ENCODE measurements around the gene ALKBH4. TPM values are rescaled to one million over a fixed set of nuclear protein-coding genes. Genes with fewer than 3 reads are reported as not detected.

ALKBH4 gene
- total RNA-seq, 4 donors from 2014 or later = 7.3 to 31.7 (median 13.3) TPM

DNA sequence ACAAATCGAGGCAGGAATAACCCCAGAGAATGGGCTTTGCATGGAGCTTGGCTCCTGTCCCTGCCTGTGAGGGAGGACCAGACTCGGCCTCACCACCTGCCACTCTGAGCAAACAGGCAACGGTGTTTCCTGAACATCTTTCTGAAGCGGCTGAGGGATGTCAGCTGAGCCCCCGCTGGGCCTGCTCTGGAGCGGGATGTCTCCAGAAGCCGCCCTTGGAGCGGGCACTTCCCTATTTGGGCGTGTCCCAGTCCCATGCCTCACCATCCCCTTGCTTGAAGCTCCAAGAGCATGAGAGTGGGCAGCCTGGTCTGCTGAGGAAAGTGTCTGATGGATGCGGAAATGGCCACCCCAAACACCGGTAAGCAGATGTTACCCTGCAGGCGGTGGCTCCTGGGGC, 10.2 kb downstream of the ALKBH4 start:
- DNase-seq = no peak
- WGBS, 2 donors = 72 to 80% methylated on average over 1 to 2 of the region's 12 CpGs
- Histone ChIP-seq H3K36me3 (peaks cover 5 to 46% (median 23%) of the 10 kb centered on the region in 3 donors), H3K4me1 (peaks cover 0 to 7% (median 6%) of the 10 kb centered on the region in 3 donors), H3K27ac (no peak overlapping the region), H3K9me3 (no peaks in the 10 kb centered on the region), H3K4me3 (no peak overlapping the region), H3K27me3 (no peaks in the 10 kb centered on the region)
- intact Hi-C loops (cut with DNase I) = no loop called here
- no peak for TF ChIP-seq POLR2A (IDR thresholded peaks at IDR 0.05)
- TF ChIP-seq, protein P1, sequence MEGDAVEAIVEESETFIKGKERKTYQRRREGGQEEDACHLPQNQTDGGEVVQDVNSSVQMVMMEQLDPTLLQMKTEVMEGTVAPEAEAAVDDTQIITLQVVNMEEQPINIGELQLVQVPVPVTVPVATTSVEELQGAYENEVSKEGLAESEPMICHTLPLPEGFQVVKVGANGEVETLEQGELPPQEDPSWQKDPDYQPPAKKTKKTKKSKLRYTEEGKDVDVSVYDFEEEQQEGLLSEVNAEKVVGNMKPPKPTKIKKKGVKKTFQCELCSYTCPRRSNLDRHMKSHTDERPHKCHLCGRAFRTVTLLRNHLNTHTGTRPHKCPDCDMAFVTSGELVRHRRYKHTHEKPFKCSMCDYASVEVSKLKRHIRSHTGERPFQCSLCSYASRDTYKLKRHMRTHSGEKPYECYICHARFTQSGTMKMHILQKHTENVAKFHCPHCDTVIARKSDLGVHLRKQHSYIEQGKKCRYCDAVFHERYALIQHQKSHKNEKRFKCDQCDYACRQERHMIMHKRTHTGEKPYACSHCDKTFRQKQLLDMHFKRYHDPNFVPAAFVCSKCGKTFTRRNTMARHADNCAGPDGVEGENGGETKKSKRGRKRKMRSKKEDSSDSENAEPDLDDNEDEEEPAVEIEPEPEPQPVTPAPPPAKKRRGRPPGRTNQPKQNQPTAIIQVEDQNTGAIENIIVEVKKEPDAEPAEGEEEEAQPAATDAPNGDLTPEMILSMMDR (IDR thresholded peaks at IDR 0.05) = no peak

DNA sequence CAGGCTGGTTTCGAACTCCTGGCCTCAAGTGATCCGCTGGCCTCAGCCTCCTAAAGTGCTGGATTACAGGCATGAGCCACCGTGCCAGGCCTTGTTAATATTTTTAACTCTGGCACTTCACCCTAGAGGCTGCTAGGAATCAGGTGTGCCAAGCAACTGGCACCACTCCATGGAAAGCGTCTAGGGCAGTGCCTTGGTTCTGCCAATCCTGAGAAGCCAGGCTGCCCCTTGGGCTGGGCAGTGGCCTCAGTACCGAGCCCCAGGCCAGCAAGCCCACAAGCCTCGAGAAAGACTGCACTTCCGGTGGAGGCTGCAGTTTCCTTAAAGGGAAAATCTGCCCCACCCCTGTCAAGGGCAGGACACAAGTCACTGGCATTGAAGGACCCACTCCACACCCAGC, 11.3 kb downstream of the ALKBH4 start:
- Histone ChIP-seq H3K4me1 (peaks cover 0 to 7% (median 6%) of the 10 kb centered on the region in 3 donors), H3K36me3 (peaks cover 5 to 34% (median 19%) of the 10 kb centered on the region in 3 donors), H3K9me3 (no peaks in the 10 kb centered on the region), H3K27ac (no peak overlapping the region), H3K4me3 (no peak overlapping the region), H3K27me3 (no peaks in the 10 kb centered on the region)
- 38% methylated on average over 5 to 7 of the region's 7 CpGs for WGBS, 2 donors
- no peak for DNase-seq
- intact Hi-C loops (cut with DNase I) = no loop called here
- TF ChIP-seq, protein P1 (IDR thresholded peaks at IDR 0.05) = no peak
- TF ChIP-seq POLR2A (IDR thresholded peaks at IDR 0.05) = no peak

- H3K27me3 ChIP-seq = no peaks in the 10 kb centered on the region
- no peaks in the 10 kb centered on the region for H3K9me3 ChIP-seq
- no peak overlapping the region for H3K4me3 ChIP-seq
- no peak for DNase-seq
- peaks cover 0 to 7% (median 6%) of the 10 kb centered on the region in 3 donors for H3K4me1 ChIP-seq
- 86 to 92% methylated on average over 6 of the region's 6 CpGs for WGBS, 2 donors
- no peak for TF ChIP-seq POLR2A (IDR thresholded peaks at IDR 0.05)
- TF ChIP-seq, protein P1 (IDR thresholded peaks at IDR 0.05) = no peak
- H3K27ac ChIP-seq = no peak overlapping the region
- intact Hi-C loops (cut with DNase I) = no loop called here
- H3K36me3 ChIP-seq = peaks cover 4 to 34% (median 15%) of the 10 kb centered on the region in 3 donors
Observed at GRCh38 chr7:102452451-102452850, 12.2 kb downstream of the ALKBH4 start.

GRCh38 chr7:102451371-102452054, 13.2 kb downstream of the ALKBH4 start:
- intact Hi-C loops (cut with DNase I) = no loop called here
- DNase-seq = no peak
- WGBS, 2 donors = 42 to 49% methylated on average over 9 to 21 of the region's 23 CpGs

DNA sequence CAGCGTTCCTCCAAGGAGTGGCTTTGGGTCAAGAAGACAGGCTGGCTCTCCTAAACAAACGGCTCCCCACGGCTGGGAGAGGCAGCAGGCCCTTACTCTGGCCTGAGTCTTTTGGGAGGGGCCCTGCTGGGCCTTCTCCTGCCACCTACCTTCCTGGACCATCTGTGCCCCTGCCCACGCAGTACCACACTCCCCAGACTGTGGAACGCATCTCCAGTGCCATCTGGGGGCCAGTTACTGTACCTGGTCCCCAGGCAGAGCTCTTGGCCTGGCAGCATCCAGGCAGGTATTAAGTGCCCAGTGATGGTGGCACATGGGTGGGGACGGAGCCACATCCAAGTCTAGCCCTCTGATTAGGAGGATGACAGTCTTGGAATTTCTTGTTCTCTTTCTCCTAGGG, 14.4 kb downstream of the ALKBH4 start:
- H3K4me1 ChIP-seq = peaks cover 0 to 7% (median 6%) of the 10 kb centered on the region in 3 donors
- H3K9me3 ChIP-seq = no peaks in the 10 kb centered on the region
- no peak overlapping the region for H3K4me3 ChIP-seq
- no peak for TF ChIP-seq POLR2A (IDR thresholded peaks at IDR 0.05)
- TF ChIP-seq, protein P1 (IDR thresholded peaks at IDR 0.05) = no peak
- WGBS, 2 donors = 59 to 63% methylated on average over 4 to 6 of the region's 6 CpGs
- intact Hi-C loops (cut with DNase I) = no loop called here
- DNase-seq = no peak
- H3K36me3 ChIP-seq = peaks cover 0 to 26% (median 0%) of the 10 kb centered on the region in 3 donors
- H3K27ac ChIP-seq = no peak overlapping the region
- H3K27me3 ChIP-seq = no peaks in the 10 kb centered on the region

More at GRCh38 chr7:102451371-102452054, 13.2 kb downstream of the ALKBH4 start:
- TF ChIP-seq, protein P1 (IDR thresholded peaks at IDR 0.05) = no peak
- peaks cover 0 to 7% (median 6%) of the 10 kb centered on the region in 3 donors for H3K4me1 ChIP-seq
- H3K27me3 ChIP-seq = no peaks in the 10 kb centered on the region
- H3K36me3 ChIP-seq = peaks cover 0 to 34% (median 6%) of the 10 kb centered on the region in 3 donors
- no peaks in the 10 kb centered on the region for H3K9me3 ChIP-seq
- H3K4me3 ChIP-seq = no peak overlapping the region
- H3K27ac ChIP-seq = no peak overlapping the region

All from esophagus squamous epithelium (tissue), 5 donors.